ENCODE data around the gene CCNK. TPM values are rescaled to one million over a fixed set of nuclear protein-coding genes. Genes with fewer than 3 reads are reported as not detected.

CCNK gene
- total RNA-seq, 1 experiment from 2014 or later, result 84.7 TPM

- Mint-ChIP-seq H3K27me3 (ENCODE audit: low read depth) (no peaks in the 10 kb centered on the region), H3K9me3 (no peaks in the 10 kb centered on the region), H3K4me3 (no peak overlapping the region), H3K27ac (no peak overlapping the region), H3K4me1 (peaks cover 57% of the 10 kb centered on the region), H3K36me3 (no peaks in the 10 kb centered on the region)
- ChIA-PET CTCF (interaction anchor here (1.2 to 1.8 kb wide), 3 partner anchors 23 to 92 kb away, joined by 5 to 6 read pairs (median 6); no protein-coding TSS in a partner anchor), POLR2A (no interaction called here)
- no peak for ATAC-seq
- TF ChIP-seq HMGXB4 (CRISPR knock-in tag; IDR thresholded peaks at IDR 0.05), result no peak
- TF ChIP-seq E2F5 (CRISPR knock-in tag; IDR thresholded peaks at IDR 0.05), result no peak
- no peak for TF ChIP-seq FOXP4 (CRISPR knock-in tag; IDR thresholded peaks at IDR 0.05)
- no peak for TF ChIP-seq CREB1 (CRISPR knock-in tag; IDR thresholded peaks at IDR 0.05)
- no peak for TF ChIP-seq ZNF121 (CRISPR knock-in tag; IDR thresholded peaks at IDR 0.05)
- TF ChIP-seq STAT6 (CRISPR knock-in tag; conservative IDR thresholded peaks at IDR 0.05; ENCODE audit: low read depth), result no peak
- TF ChIP-seq ZSCAN18 (CRISPR knock-in tag; IDR thresholded peaks at IDR 0.05), result no peak
- DNase-seq (ENCODE audit: low spot score), result no peak
Observed at GRCh38 chr14:99525699-99526080, 44.5 kb downstream of the CCNK start.

GRCh38 chr14:99527026-99527425 is 45.8 kb downstream of the CCNK start:
- Mint-ChIP-seq H3K4me3 (no peak overlapping the region), H3K27me3 (ENCODE audit: low read depth) (no peaks in the 10 kb centered on the region), H3K27ac (peak overlapping the region; percentile 9; the same call in 1 of the 2 replicates), H3K36me3 (no peaks in the 10 kb centered on the region), H3K9me3 (no peaks in the 10 kb centered on the region), H3K4me1 (peaks cover 63% of the 10 kb centered on the region)
- DNase-seq (ENCODE audit: low spot score), result no peak
- ChIA-PET CTCF (interaction anchor here (0.5 to 1.7 kb wide), 6 partner anchors 11 to 258 kb away, joined by 3 to 5 read pairs (median 3); no protein-coding TSS in a partner anchor), POLR2A (no interaction called here)
- ATAC-seq, result no peak
- TF ChIP-seq ERG (CRISPR knock-in tag; IDR thresholded peaks at IDR 0.05) (no peak), ZNF416 (CRISPR knock-in tag; IDR thresholded peaks at IDR 0.05) (no peak), IRF1 (CRISPR knock-in tag; IDR thresholded peaks at IDR 0.05) (no peak), NFATC4 (CRISPR knock-in tag; IDR thresholded peaks at IDR 0.05) (no peak)

Data from WTC11 (cell line).